GM18507 (cell line): Measurements from ENCODE around the gene OR5L2.
"Not testable (repeated sequence)": the region's sequence is repeated elsewhere in the genome, so short reads cannot be mapped to it uniquely, and the experiment has no call there.

Source experiments
- DNase-seq: peaks from one replicate; pipeline ENCODE4 v3.0.0; 2011; ENCODE audit warnings: low read depth; ENCODE audit not compliant: insufficient read length; ENCODE audit errors: extremely low spot score
- FAIRE-seq: peaks from 2 replicates; lab custom pipeline; 2011; peaks lifted over from hg19 to GRCh38; lab: Jason Lieb, UNC

OR5L2 gene

GRCh38 chr11:55826919-55827318 lies at the start of gene OR5L2:
TSS of gene OR5L2 (plus strand) at chr11:55827219. CDS start at chr11:55827219, 0 bp downstream.
- DNase-seq (no peak), FAIRE-seq (no peak)

- FAIRE-seq: no peak
- DNase-seq: no peak
These were observed 35.4 kb upstream of the OR5L2 start for GRCh38 chr11:55791606-55792005.

GRCh38 chr11:55793321-55793720 lies 33.7 kb upstream of the OR5L2 start:
- FAIRE-seq (no peak), DNase-seq (no peak)

DNA sequence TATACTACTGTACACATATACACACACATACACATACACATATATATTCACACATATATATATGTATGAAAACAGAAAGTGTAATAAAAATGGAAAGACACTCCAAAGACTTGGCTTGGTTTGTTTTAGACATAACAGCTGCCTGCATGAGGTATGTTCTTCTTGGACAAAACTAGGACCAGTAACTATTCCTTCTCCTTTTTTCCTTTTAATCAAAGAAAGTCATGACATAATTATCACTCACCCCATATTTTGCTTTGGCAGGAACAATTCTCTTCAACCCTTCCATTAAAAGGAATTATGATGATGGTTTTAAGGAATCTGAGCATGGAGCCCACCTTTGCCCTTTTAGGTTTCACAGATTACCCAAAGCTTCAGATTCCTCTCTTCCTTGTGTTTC lies 31.8 kb upstream of the OR5L2 start, which contains the start of gene OR5D14:
Gene OR5D14 (plus strand): TSS at position 301 of the 400 bp plus-strand sequence. CDS start 0 bp downstream, at position 301.
- DNase-seq (no peak), FAIRE-seq (no peak)

DNA sequence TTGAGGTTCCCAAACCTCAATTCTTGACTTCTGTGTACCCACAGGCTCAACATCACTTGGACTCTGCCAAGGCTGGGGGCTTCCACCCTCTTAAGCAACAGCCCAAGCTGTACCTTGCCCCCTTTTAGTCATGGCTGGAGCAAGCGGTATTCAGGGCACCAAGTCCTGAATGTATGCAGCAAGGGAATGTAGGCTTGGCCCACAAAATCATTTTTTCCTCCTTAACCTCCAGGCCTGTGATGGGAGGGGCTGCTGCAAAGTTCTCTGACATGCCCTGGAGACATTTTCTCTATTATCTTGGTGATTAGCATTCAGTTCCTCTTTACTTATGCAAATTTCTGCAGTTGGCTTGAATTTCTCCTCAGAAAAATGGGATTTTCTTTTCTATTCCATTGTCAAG lies 20.8 kb upstream of the OR5L2 start:
- FAIRE-seq (no peak), DNase-seq (no peak)

GRCh38 chr11:55811067-55811466 lies 16.0 kb upstream of the OR5L2 start, which contains the start of gene OR5L1:
TSS of gene OR5L1 (plus strand) at chr11:55811367. CDS start at chr11:55811467, 100 bp downstream.
- FAIRE-seq (no peak), DNase-seq (no peak)

GRCh38 chr11:55819330-55819729 lies 7.7 kb upstream of the OR5L2 start, which contains the start of gene OR5D18:
TSS of gene OR5D18 (plus strand) at chr11:55819630. CDS start at chr11:55819630, 0 bp downstream.
- DNase-seq: no peak
- no peak for FAIRE-seq

- no peak for DNase-seq
- FAIRE-seq: no peak
These were observed 11.4 kb downstream of the OR5L2 start, which contains the start of gene OR5D16 for GRCh38 chr11:55838452-55838851. TSS of gene OR5D16 (plus strand) at chr11:55838752. CDS start at chr11:55838752, 0 bp downstream.

DNA sequence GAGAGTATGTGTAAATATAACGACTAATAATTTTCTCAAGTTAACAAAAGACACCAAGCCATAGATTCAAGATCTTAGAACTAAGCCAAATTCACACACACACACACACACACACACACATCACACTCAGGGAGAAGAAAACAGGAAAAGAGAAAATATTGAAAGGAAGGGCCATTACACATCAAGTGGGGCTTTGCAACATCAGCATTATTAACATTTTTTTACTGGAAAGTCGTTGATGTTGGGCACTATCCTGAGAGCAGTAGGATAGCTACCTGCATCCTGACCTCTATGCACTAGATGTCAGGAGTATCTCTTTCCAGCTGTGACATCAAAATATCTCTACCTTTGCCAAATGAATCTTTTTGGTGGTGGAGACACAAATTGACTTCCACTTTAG lies 20.4 kb downstream of the OR5L2 start:
- DNase-seq: no peak
- no peak for FAIRE-seq

DNA sequence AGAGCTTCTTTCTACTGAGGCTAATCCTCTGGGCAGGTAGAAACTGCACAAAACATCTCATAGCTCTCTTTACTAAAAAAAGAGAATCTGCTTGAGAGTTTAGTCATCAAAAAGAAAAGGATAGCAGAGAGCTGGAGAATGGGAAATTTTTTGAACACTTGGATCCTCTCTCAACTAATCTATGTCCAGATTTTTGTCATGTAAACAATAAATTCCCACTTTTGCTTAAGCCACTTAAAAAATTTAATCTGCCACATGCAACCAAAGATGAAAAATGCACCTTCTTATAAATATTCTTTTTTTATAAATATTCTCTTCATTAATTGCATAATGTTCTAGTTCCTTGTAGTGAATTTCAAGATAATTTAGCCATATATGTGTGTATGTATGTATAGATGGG lies 22.0 kb downstream of the OR5L2 start:
- no peak for FAIRE-seq
- no peak for DNase-seq

- no peak for DNase-seq
- no peak for FAIRE-seq
These were observed 25.1 kb downstream of the OR5L2 start for GRCh38 chr11:55852141-55852540.

- FAIRE-seq (no peak), DNase-seq (no peak)
These were observed 27.7 kb downstream of the OR5L2 start for GRCh38 chr11:55854704-55855103.

DNA sequence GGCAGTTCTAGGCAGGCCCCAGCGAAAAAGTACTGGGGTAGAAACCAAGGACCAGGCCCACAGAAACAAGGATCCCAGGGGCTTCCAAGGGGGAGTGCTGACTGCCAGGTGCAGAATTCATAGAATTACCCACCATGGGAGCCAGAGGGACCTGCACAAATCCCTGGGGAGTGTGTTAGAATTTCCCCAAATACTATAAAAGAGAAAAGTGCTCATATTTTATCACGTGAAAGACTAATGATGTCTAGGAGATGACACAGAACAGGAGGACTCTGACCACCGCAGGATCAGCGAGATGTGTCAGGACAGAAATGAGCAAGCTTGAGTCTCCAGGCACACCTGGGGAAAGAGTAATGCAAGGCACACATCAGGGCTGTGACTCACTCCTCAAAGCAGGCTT lies 40.3 kb downstream of the OR5L2 start:
- not testable (repeated sequence) for FAIRE-seq, DNase-seq

DNA sequence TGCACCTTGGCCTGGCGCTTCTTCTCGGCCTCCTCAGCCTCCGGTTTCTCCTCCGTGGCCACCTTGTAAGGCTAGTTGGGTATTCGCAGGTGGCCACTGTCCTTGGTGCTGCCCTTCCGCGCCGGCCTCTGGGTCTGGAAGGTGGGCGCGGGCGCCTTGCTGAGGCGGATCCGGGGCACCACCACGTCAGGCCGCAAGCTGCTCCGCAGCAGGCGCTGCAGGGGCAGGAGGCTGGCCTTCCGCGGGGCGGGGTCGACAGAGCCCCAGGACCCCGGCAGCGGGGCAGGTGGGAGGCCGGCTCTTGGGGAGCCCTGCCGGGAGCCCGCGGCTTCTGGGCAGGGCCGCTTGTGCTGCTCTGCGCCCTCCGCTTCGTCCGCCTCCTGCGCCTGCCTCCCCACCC lies 45.7 kb downstream of the OR5L2 start:
- DNase-seq: not testable (repeated sequence)

GRCh38 chr11:55873146-55873545 lies 46.1 kb downstream of the OR5L2 start:
- not testable (repeated sequence) for DNase-seq, FAIRE-seq

More for the DNA sequence above, 45.7 kb downstream of the OR5L2 start:
- FAIRE-seq: not testable (repeated sequence)
